Stimulated activated naive CD8-positive, alpha-beta T cell treated with anti-CD3 and anti-CD28 coated beads, Interleukin-15, Interleukin-2, amounts not matched to agents 100 U/mL and 50 U/mL, for 24 hours (primary cell): ENCODE results near the gene PLLP.

ENCODE experiments used
- ATAC-seq: fragments of 150-1000 bp; cut with Tn5 transposase; one replicate; pipeline ENCODE4 v1.10.0; 2021
- DNase-seq: peaks from one replicate; pipeline ENCODE4 v3.0.0; 2021

PLLP gene

GRCh38 chr16:57256601-57257395, 27.7 kb downstream of the PLLP start:
- no peak for ATAC-seq
- DNase-seq = no peak

- no peak for ATAC-seq
Measured at GRCh38 chr16:57255686-57256415, 28.6 kb downstream of the PLLP start.

GRCh38 chr16:57253466-57253865, 31.0 kb downstream of the PLLP start:
- DNase-seq (no peak), ATAC-seq (no peak)

More at GRCh38 chr16:57255686-57256415, 28.6 kb downstream of the PLLP start:
- no peak for DNase-seq

GRCh38 chr16:57252148-57252721, 32.2 kb downstream of the PLLP start:
- DNase-seq = no peak
- no peak for ATAC-seq

- no peak for DNase-seq
Measured at GRCh38 chr16:57251352-57251751, 33.1 kb downstream of the PLLP start.

GRCh38 chr16:57245472-57246113, 38.9 kb downstream of the PLLP start:
- ATAC-seq (no peak), DNase-seq (peak; percentile 38)

More at GRCh38 chr16:57251352-57251751, 33.1 kb downstream of the PLLP start:
- no peak for ATAC-seq

- DNase-seq (peak; percentile 98), ATAC-seq (peak; percentile 99)
Measured at GRCh38 chr16:57244767-57245471, 39.6 kb downstream of the PLLP start, which contains the start of gene ARL2BP. ARL2BP (plus strand) TSS chr16:57245259; CDS start chr16:57245368, 109 bp downstream.

GRCh38 chr16:57244463-57244766, 40.1 kb downstream of the PLLP start:
- no peak for ATAC-seq

GRCh38 chr16:57242650-57243049, 41.8 kb downstream of the PLLP start:
- no peak for DNase-seq
- no peak for ATAC-seq

More at GRCh38 chr16:57244463-57244766, 40.1 kb downstream of the PLLP start:
- DNase-seq = no peak

- ATAC-seq (no peak), DNase-seq (no peak)
Measured at GRCh38 chr16:57240851-57241250, 43.6 kb downstream of the PLLP start.

- DNase-seq = no peak
- peak; percentile 19 for ATAC-seq
Measured at GRCh38 chr16:57239107-57239506, 45.4 kb downstream of the PLLP start.

GRCh38 chr16:57238682-57239081, 45.8 kb downstream of the PLLP start:
- no peak for ATAC-seq
- DNase-seq = no peak

GRCh38 chr16:57236022-57236350, 48.5 kb downstream of the PLLP start:
- ATAC-seq (no peak), DNase-seq (no peak)

- DNase-seq (peak; percentile 22), ATAC-seq (peak; percentile 84)
Measured at GRCh38 chr16:57235128-57236021, 49.1 kb downstream of the PLLP start.

GRCh38 chr16:57234707-57235092, 49.8 kb downstream of the PLLP start:
- DNase-seq (no peak), ATAC-seq (no peak)

- ATAC-seq = no peak
- DNase-seq = no peak
Measured at GRCh38 chr16:57233944-57234706, 50.3 kb downstream of the PLLP start.

- ATAC-seq = no peak
- DNase-seq = no peak
Measured at GRCh38 chr16:57231821-57232350, 52.6 kb downstream of the PLLP start.

- DNase-seq = no peak
- no peak for ATAC-seq
Measured at GRCh38 chr16:57229079-57229478, 55.4 kb downstream of the PLLP start.

GRCh38 chr16:57226701-57227621, 57.5 kb downstream of the PLLP start:
- DNase-seq = no peak
- no peak for ATAC-seq
